ENCODE results near the gene GBP7.

GRCh38 chr1:89221341-89221740 lies 45.5 kb upstream of the GBP7 start:
- TF ChIP-seq PATZ1 (CRISPR knock-in tag; IDR thresholded peaks at IDR 0.05; ENCODE audit: borderline replicate concordance) (no peak), OSR1 (CRISPR knock-in tag; IDR thresholded peaks at IDR 0.05) (no peak)

Measured in SK-N-SH treated with all-trans-retinoic acid at 6 μM for 48 hours (cell line).